ENCODE results near the gene IFNL1.

GRCh38 chr19:39341719-39342604 is 45.8 kb downstream of the IFNL1 start, which contains the start of gene SAMD4B:
- TF ChIP-seq CTCF (IDR thresholded peaks at IDR 0.05) (peak; percentile 61 to 91 (median 86)), POLR2AphosphoS5 (IDR thresholded peaks at IDR 0.05) (peak; percentile 96)

Data from prostate gland (tissue), 2 donors.